PC-9 (cell line): ENCODE results near the gene MYO1C. TPM values are rescaled to one million over a fixed set of nuclear protein-coding genes. Genes with fewer than 3 reads are reported as not detected.
"Not testable (repeated sequence)": the region's sequence is repeated elsewhere in the genome, so short reads cannot be mapped to it uniquely, and the experiment has no call there.

Experiments
- BruUV-seq: library from RNA; stranded (reverse); fragments of 400-500 nt; replicated peaks from 2 replicates; lab custom pipeline; 2021; lab: Mats Ljungman, UMichigan
- CTCF ChIA-PET: fragments of 300-600 bp; sonication (Branson Sonifier 250); formaldehyde crosslinking; loops from one replicate; lab custom pipeline; 2022; ENCODE audit warnings: antibody characterized with exemption; lab: Charles Lee
- POLR2A ChIA-PET: fragments of 300-600 bp; sonication (Branson Sonifier 250); formaldehyde crosslinking; loops from one replicate; lab custom pipeline; 2022; ENCODE audit warnings: antibody characterized with exemption; ENCODE audit not compliant: unreplicated experiment; lab: Charles Lee
- DNase-seq, 2 experiments: peaks; one replicate each; pipeline versions ENCODE4 v3.0.0 to v3.0.0-alpha.2; 2015 to 2022; ENCODE audit warnings: mixed read lengths in 1 of 2
- H2AFZ ChIP-seq: fragments of 200-600 bp; sonication (generic); 2 replicates; pipeline ENCODE4 v1.8.1; 2017; ENCODE audit warnings: antibody characterized with exemption
- H3F3A ChIP-seq: fragments of 200-600 bp; sonication (generic); 2 replicates; pipeline ENCODE4 v1.8.1; 2017; ENCODE audit warnings: antibody characterized with exemption, mild to moderate bottlenecking, low read depth; ENCODE audit not compliant: insufficient read depth
- H3K27ac ChIP-seq: fragments of 200-600 bp; sonication (generic); 2 replicates; pipeline ENCODE4 v1.6.1; 2016; ENCODE audit warnings: mixed run types
- H3K27me3 ChIP-seq: fragments of 200-600 bp; sonication (generic); 2 replicates; pipeline ENCODE4 v1.6.1; 2016; ENCODE audit warnings: low read depth, mixed run types; ENCODE audit not compliant: insufficient read depth
- H3K36me3 ChIP-seq: fragments of 200-600 bp; sonication (generic); 2 replicates; pipeline ENCODE4 v1.6.1; 2016; ENCODE audit warnings: low read depth, mixed run types
- H3K4me1 ChIP-seq: fragments of 200-600 bp; sonication (generic); replicated peaks from 2 replicates; pipeline ENCODE4 v1.6.1; 2016; ENCODE audit warnings: mixed run types; ENCODE audit not compliant: insufficient read depth
- H3K4me2 ChIP-seq: fragments of 200-600 bp; sonication (generic); 2 replicates; pipeline ENCODE4 v1.6.1; 2017; ENCODE audit warnings: mixed run types
- H3K4me3 ChIP-seq: fragments of 200-600 bp; sonication (generic); 2 replicates; pipeline ENCODE4 v1.6.1; 2016; ENCODE audit warnings: mixed run types
- H3K79me2 ChIP-seq: fragments of 200-600 bp; sonication (generic); 2 replicates; pipeline ENCODE4 v1.6.1; 2017; ENCODE audit warnings: low read depth, mixed run types
- H3K9me2 ChIP-seq: fragments of 200-600 bp; sonication (generic); 2 replicates; pipeline ENCODE4 v1.8.1; 2017; ENCODE audit warnings: mild to moderate bottlenecking; ENCODE audit not compliant: insufficient read depth
- H3K9me3 ChIP-seq: fragments of 200-600 bp; sonication (generic); 2 replicates; pipeline ENCODE4 v1.8.1; 2016; ENCODE audit warnings: low read depth; ENCODE audit not compliant: insufficient read depth
- H4K20me1 ChIP-seq: fragments of 200-600 bp; sonication (generic); 2 replicates; pipeline ENCODE4 v1.8.1; 2017; ENCODE audit not compliant: insufficient read depth
- EZH2 ChIP-seq: fragments of 200-600 bp; sonication (generic); IDR thresholded peaks from 2 replicates; pipeline ENCODE4 v1.8.0; 2017; ENCODE audit warnings: antibody characterized with exemption, low read depth
- intact Hi-C: fragments of 100-400 bp; cut with micrococcal nuclease; formaldehyde crosslinking; loops from one replicate; pipeline ENCODE4 v1.10.0; 2022; ENCODE audit not compliant: unreplicated experiment
- total RNA-seq: library from RNA; stranded (reverse); gene quantifications from 2 replicates; pipeline ENCODE4 v1.2.3, GENCODE V29; 2021
- TF ChIP-seq, protein P1 (sequence below): fragments of 200-600 bp; sonication (generic); conservative IDR thresholded peaks from 2 replicates; pipeline ENCODE4 v1.6.1; 2017; ENCODE audit warnings: mixed run types, antibody characterized with exemption, mild to moderate bottlenecking, moderate library complexity

Gene MYO1C
- total RNA-seq, 1 experiment from 2014 or later, result 237 TPM

DNA sequence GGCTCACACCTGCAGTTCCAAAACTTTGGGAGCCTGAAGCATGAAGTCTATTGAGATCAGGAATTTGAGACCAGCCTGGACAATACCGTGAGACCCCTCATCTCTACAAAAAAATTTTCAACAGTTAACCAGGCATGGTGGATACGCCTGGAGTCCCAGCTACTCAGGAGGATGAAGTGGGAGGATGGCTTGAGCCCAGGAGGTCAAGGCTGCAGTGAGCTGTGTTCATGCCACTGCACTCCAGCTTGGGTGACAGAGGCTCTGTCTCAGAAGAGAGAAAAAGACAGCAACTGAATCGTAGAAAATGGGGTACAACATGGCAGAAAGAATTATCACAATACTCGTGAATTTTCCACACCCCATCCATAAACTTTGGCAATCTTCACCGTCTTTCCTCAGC is 39.6 kb downstream of the MYO1C start:
- DNase-seq, result no peak
- no peak for TF ChIP-seq EZH2
- TF ChIP-seq, protein P1, sequence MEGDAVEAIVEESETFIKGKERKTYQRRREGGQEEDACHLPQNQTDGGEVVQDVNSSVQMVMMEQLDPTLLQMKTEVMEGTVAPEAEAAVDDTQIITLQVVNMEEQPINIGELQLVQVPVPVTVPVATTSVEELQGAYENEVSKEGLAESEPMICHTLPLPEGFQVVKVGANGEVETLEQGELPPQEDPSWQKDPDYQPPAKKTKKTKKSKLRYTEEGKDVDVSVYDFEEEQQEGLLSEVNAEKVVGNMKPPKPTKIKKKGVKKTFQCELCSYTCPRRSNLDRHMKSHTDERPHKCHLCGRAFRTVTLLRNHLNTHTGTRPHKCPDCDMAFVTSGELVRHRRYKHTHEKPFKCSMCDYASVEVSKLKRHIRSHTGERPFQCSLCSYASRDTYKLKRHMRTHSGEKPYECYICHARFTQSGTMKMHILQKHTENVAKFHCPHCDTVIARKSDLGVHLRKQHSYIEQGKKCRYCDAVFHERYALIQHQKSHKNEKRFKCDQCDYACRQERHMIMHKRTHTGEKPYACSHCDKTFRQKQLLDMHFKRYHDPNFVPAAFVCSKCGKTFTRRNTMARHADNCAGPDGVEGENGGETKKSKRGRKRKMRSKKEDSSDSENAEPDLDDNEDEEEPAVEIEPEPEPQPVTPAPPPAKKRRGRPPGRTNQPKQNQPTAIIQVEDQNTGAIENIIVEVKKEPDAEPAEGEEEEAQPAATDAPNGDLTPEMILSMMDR, result no peak
- Histone ChIP-seq H4K20me1 (peaks cover 73% of the 10 kb centered on the region), H3F3A (peaks cover 31% of the 10 kb centered on the region), H3K4me2 (no peak overlapping the region), H3K4me3 (no peak overlapping the region), H3K4me1 (peaks cover 14% of the 10 kb centered on the region), H2AFZ (no peak overlapping the region), H3K27ac (no peak overlapping the region), H3K27me3 (no peaks in the 10 kb centered on the region), H3K9me2 (no peaks in the 10 kb centered on the region), H3K79me2 (peaks cover 81% of the 10 kb centered on the region), H3K36me3 (0 out of 2 replicates have a peak, but pooled peaks cover 7% of the 10 kb centered on the region), H3K9me3 (no peaks in the 10 kb centered on the region)
- intact Hi-C loops, result loop anchor here (10.0 kb wide), 1 partner anchor 58 kb away; no protein-coding TSS in a partner anchor
- CTCF ChIA-PET, result no interaction called here
- POLR2A ChIA-PET, result interaction anchor here (0.6 kb wide), 1 partner anchor 35 kb away, joined by 4 read pairs; no protein-coding TSS in a partner anchor
- BruUV-seq, result no TSS peak

GRCh38 chr17:1450261-1450660 is 42.2 kb downstream of the MYO1C start:
- H3K9me3 ChIP-seq, H3K4me3 ChIP-seq, BruUV-seq, H2AFZ ChIP-seq, H3K36me3 ChIP-seq, CTCF ChIA-PET, H3K27me3 ChIP-seq, H3K9me2 ChIP-seq, H3K27ac ChIP-seq, H3K4me2 ChIP-seq, DNase-seq: not testable (repeated sequence)
- peaks cover 14% of the 10 kb centered on the region for H3K4me1 ChIP-seq
- peaks cover 24% of the 10 kb centered on the region for H3F3A ChIP-seq
- POLR2A ChIA-PET, result interaction anchor here (0.6 to 0.7 kb wide), 2 partner anchors 57 to 81 kb away, joined by 3 read pairs; no protein-coding TSS in a partner anchor
- H3K79me2 ChIP-seq, result peaks cover 100% of the 10 kb centered on the region
- peaks cover 98% of the 10 kb centered on the region for H4K20me1 ChIP-seq
- intact Hi-C loops, result loop anchor here (10.0 kb wide), 1 partner anchor 55 kb away; no protein-coding TSS in a partner anchor

- Histone ChIP-seq H3K36me3 (0 out of 2 replicates have a peak, but pooled peaks cover 7% of the 10 kb centered on the region), H3K79me2 (peaks cover 100% of the 10 kb centered on the region), H3K27ac (no peak overlapping the region), H3K27me3 (no peaks in the 10 kb centered on the region), H3K4me1 (peaks cover 8% of the 10 kb centered on the region), H3K9me3 (no peaks in the 10 kb centered on the region), H3K9me2 (no peaks in the 10 kb centered on the region), H3K4me2 (no peak overlapping the region), H2AFZ (no peak overlapping the region), H3F3A (peaks cover 24% of the 10 kb centered on the region), H3K4me3 (no peak overlapping the region), H4K20me1 (peaks cover 97% of the 10 kb centered on the region)
- peak in 1 of 2 experiments; percentile 34 for DNase-seq
- BruUV-seq, result no TSS peak
- no peak for TF ChIP-seq EZH2
- TF ChIP-seq, protein P1, result no peak
- CTCF ChIA-PET, result no interaction called here
- POLR2A ChIA-PET, result interaction anchor here (0.6 to 0.9 kb wide), 3 partner anchors 12 to 81 kb away, joined by 3 read pairs; no protein-coding TSS in a partner anchor
- intact Hi-C loops, result no loop called here
These were observed 43.0 kb downstream of the MYO1C start for GRCh38 chr17:1449412-1449967.
